ENCODE data around the gene XCL1. TPM values are rescaled to one million over a fixed set of nuclear protein-coding genes. Genes with fewer than 3 reads are reported as not detected.
A peak's percentile ranks its signal among the peaks of the same experiment; 100 is the strongest.
"Not testable (repeated sequence)": the region's sequence is repeated elsewhere in the genome, so short reads cannot be mapped to it uniquely, and the experiment has no call there.

Gene XCL1, protein sequence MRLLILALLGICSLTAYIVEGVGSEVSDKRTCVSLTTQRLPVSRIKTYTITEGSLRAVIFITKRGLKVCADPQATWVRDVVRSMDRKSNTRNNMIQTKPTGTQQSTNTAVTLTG
- polyA plus RNA-seq (2014; cell fraction: cytosol; rRNA removed), result 1.6 and 2.3 TPM in 2 replicates
- polyA plus RNA-seq (2014; cell fraction: nucleus; rRNA removed), result 28.1 and 29.9 TPM in 2 replicates

DNA sequence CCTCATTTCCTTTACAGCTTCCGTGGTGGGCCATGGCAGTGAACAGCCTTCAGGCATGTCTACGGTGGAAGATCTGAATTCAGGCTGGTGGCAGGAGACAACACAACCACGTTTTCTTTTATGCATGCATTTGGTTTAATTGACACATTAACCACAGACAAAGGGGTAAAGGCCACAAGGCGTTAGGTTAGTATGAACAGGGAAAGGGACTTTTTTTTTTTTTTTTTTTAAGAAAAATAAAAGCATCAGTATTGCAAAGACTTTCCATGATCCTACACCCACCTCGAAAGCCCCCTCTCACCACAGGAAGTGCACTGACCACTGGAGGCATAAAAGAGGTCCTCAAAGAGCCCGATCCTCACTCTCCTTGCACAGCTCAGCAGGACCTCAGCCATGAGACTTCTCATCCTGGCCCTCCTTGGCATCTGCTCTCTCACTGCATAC, at the start of gene XCL1:
Gene XCL1 (plus strand): TSS at position 361 of the 444 bp plus-strand sequence. CDS start 33 bp downstream, at position 394.
- DNase-seq (ENCODE audit: low spot score), result not testable (repeated sequence)

DNA sequence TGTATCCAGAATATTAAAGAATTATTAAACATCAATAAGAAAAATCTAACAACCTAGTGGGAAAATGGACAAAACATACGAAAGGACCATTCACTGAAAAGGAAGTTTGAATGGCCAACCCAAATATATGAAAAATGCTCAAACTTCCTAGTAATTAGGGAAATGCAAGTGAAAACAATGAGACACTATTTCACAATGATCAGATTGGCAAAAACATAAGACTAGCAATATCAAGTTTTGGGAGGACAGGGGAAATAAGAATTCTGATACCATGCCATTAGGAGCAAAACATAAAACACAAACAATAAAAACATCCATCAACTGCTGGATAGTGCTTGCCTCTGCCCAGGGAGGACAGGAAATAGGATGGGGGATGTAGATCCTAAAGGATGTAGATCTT, 46.9 kb upstream of the XCL1 start:
- no peak for DNase-seq (ENCODE audit: low spot score)

DNA sequence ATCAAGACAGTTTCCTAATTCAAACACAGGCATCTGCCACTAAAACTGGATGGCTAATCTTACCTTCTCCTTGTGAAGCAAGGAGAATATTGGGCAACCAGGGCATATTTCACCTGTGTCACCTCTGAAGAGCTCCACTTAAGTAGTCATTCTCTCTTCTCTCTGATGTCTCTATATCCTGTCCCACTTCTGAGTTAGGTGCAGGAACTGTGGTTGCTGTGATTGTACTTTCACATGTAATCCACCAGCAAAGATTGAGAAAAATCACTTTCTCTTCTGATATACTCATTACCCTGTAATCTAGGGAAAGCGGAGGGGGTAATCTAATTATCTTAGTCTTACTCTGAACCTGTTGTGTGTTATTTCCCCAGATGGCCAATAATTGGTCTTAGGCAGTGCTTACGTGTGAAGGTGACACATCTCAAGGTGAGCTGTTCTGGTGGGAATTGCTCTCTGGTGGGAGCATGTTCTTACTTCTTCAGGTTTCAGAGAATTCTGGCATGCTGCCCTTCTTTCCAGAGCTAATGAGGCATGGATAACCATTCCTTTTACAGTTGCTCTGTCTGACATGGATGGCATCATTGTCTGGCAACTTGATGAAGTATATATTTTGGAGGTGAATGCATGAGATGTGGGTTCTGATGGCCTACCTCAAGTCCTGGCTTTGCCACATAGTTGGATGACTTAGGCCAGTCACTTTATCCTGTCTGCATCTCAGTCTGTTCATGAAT, 44.6 kb upstream of the XCL1 start:
- DNase-seq (ENCODE audit: low spot score), result peak; percentile 29

DNA sequence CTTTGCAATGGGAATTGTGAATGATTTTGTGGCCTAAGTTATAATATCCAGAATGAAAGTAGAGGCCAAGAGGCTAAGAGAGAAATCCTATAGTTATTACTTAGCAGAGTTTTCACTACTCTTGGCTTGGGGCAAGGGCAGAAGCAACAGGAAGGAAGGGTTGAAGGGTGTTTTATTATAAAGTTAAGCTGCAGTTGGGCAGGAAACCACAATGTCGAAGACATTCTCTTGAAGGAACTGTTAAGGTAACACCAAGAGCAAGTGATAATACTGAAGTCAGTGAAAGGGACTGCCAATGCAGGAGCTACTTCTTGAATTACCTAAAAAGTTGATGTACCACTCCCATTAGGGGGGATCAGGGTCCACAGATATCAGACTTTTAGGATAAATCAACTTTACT, 40.9 kb upstream of the XCL1 start:
- DNase-seq (ENCODE audit: low spot score), result no peak

DNA sequence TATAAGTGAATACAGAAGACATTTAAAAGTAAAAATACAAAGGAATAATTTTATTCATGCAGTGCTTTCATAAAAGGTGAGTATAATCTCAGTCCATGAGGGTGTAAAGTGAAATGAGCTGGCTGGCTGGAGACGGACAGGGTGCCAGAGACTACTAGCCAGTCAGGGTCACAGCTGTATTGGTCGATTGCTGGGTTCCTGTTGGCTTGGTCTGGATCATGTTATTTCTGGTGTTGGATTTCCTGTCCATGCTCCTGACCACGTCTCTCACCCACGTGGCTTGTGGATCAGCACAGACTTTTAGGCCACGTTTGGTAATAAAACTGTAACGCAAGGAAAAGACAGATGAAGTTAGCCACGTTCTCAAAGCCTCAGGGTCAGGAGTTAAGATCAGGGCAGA, 35.6 kb upstream of the XCL1 start:
- DNase-seq (ENCODE audit: low spot score), result not testable (repeated sequence)

DNA sequence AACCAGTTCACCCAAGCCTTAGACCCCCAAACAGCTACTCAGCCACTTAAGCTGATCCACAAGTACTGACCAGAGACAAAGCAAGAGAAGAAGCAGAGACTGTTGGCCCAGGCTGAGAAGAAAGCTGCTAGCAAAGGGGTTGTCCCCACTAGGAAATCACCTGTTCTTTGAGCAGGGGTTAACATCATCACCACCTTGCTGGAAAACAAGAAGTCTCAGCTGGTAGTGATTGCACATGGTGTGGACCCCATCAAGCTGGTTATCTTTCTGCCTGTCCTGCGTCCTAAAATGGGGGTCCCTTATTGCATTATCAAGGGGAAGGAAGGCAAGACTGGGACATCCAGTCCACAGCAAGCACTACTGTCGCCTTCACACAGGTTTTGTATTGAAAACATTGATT, 33.4 kb upstream of the XCL1 start:
- not testable (repeated sequence) for DNase-seq (ENCODE audit: low spot score)

DNA sequence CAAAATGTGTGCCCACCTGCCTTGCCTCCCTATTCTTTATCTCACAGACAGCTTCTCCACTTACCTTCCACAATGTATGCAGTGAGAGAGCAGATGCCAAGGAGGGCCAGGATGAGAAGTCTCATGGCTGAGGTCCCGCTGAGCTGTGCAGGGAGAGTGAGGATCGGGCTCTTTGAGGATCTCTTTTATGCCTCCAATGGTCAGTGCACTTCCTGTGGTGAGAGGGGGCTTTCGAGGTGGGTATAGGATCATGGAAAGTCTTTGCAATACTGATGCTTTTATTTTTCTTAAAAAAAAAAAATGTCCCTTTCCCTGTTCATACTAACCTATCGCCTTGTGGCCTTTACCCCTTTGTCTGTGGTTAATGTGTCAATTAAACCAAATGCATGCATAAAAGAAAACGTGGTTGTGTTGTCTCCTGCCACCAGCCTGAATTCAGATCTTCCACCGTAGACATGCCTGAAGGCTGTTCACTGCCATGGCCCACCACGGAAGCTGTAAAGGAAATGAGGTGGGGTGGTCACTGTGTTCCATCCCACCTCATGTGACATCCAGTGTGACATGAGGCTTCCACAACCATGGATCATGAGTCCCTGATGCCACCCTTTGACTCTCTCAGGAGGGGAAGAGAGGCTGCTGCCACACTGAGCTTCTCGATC, 32.4 kb upstream of the XCL1 start, which contains the start of gene XCL2:
Gene XCL2 (minus strand): TSS at position 158 of the 659 bp plus-strand sequence. CDS start 33 bp downstream, at position 125.
- DNase-seq (ENCODE audit: low spot score), result not testable (repeated sequence)

DNA sequence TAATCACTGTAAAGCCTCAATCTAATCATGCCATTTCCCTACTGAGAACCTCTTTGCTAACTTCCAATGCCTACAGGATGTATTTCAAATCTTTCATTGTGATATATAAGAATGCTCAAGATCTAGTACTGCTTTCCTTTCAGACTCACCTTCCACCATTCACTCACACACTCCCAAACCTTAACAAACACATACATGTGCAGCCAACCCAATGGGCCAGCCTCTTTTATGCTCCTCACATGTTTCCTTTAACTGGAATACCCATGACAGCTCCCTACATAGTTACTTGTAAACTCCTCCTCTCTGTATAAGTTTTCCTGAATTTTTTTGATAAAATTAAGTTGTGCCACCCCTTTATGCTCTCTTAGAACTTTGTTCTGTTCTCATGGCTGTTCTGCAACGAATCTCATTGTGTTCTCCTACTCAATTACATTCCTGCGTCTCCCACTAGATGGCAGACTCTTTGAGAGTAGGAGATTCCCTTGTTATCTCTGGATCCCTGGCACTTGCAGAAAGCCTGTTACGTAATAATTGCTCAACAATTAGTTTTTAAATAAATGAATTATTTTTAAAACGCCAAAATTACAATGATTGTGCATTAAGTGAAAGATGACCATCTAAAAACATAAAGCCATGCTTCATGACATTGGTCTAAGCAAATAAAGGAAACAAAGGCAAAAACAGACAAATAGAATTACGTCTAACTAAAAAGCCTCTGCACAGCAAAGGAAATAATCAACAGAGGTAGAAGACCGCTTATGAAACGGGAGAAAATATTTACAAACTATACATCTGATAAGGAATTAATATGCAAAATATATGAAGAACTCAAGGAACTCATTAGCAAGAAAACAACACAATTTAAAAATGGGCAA, 30.5 kb upstream of the XCL1 start:
- DNase-seq (ENCODE audit: low spot score), result not testable (repeated sequence)

DNA sequence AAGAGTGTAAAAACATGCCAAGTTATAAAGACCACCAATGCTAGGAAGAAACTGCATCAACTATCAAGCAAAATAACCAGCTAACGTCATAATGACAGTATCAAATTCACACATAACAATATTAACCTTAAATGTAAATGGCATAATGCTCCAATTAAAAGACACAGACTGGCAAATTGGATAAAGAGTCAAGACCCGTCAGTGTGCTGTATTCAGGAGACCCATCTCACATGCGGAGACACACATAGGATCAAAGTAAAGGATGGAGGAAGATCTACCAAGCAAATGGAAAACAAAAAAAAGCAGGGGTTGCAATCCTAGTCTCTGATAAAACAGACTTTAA, 29.9 kb upstream of the XCL1 start:
- not testable (repeated sequence) for DNase-seq (ENCODE audit: low spot score)

DNA sequence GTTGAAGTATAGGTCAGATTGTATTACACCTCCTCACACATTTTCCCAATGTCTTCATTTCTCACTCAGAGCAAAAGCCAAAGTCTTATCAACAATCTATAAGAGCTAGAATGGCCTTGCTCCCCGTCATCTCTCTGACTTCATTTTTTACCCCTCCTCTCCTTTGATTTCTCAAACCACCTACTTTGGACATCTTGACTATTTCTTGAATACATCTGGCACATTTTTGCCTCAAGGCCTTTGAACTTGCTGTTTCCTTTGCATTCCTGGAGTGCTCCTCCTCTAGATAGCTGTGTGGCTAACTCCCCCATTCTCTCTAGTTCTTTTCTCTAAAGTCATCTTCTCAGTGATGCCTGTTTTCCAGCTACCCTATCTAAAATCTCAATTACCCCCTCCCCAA, 25.4 kb upstream of the XCL1 start:
- no peak for DNase-seq (ENCODE audit: low spot score)

DNA sequence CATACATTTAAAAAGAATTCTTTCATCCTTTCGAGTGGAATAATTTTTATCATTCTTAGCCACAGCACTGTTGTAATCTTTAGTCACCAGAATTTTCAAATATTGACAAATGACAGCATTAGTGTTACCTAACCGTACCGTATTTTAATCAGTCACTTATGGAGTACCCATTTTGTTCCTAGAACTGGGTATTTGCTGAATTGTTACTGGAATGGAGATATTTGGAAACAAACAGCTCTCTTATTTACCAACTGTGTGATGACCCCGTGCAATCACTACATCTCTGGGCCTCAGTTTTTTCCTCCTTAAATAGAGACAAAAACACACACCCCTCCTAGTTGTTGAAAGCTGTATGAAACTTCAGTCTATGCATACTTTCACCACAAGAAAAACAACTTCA, 24.7 kb upstream of the XCL1 start:
- DNase-seq (ENCODE audit: low spot score), result no peak

DNA sequence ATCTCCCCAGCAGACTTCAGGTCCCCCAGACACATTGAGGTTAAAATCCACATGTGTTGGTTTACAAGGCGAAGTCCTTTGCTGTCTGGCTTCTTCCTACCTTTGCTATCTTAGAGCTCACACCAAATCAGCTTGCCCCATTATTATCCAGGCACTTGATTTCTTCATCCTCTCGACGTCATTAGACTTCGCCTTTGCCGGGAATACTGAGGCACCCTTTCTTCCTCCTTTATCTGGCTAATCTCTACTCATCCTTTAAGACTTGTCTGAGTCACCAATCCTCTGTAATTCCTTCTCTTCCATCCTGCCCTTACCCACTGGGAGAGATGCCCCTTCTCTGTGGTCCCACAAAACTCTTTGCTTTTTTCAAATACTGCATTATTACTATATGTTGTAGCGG, 23.4 kb upstream of the XCL1 start:
- DNase-seq (ENCODE audit: low spot score), result no peak

DNA sequence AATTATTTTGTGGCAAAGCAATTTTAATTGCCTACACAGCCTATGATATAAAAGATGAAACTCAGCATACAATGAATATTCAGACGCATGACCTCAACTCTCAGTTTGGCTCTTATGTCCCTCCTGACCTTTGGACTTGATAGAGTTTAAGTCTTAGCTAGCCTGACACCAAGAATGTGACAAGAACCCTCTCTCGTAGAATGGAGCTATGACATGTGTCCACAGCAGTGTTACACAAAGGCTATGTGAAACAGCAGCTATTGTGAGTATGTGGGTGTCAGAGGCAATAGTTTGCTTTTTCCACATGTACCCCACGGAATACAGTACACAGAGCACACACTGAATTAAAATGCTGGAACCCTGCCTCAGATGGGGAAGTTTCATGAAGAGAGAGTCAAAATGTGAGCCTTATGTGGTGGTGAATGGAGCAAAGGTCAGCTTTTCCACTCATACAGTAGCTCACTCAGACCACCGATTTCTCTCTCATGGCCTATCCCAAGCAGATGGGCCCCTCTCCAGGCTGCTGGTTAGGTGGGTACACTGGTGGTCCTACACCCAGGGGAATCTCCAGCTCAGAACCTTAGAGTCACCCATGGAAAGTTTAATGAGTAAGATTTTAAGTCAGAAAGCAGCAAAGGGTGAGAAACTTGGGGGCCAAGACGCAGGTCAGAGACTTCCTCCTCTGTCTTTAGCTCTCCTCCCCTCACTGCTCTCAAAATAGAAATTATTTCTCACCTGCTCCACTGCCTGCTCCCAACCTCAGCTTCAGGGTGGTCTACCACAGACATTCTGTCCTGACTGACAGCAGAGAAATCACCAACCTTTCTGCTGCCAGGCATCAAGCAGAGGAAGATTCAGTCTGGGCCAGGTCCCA, 22.5 kb upstream of the XCL1 start:
- no peak for DNase-seq (ENCODE audit: low spot score)

DNA sequence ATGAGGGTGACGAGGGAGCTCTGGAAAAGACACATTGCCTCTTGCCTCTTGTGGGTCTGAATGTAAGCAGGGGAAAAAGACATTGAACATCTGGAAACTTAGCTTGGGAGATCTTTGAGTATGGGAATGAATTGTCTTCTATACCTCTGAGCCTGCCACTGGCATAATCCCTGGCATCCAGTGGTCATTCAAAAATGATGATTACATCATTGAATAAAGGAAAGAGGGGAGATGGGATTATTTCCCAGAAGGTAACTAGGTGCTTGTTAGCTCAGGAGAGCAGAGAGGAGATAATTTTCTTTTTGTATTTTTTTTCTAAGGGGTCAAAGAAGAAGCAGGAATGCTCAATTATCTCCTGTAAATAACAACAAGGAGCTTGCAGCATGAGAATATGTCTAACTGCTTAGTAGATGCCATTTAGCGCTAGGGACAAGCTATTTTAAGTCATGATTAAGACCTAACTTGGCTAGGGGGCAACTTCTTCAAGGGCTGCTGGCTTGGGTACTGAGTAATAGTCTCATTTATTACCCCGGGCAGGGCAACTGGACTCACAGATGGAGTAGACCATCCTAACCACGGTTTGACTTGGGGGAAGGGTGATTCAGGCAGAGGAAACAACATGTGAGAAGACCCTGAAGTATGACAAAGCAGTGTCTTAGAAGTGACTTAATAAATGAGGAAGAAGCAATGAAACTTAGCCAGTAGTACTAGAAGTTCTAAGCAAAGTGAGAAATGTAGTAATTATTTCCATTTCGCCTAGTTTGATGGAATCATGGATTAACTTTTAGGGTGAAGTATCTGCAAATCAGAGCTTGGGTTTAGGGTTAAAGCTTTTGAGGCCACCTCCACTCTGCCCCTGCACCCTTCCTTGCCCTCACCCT, 21.6 kb upstream of the XCL1 start:
- DNase-seq (ENCODE audit: low spot score), result no peak

DNA sequence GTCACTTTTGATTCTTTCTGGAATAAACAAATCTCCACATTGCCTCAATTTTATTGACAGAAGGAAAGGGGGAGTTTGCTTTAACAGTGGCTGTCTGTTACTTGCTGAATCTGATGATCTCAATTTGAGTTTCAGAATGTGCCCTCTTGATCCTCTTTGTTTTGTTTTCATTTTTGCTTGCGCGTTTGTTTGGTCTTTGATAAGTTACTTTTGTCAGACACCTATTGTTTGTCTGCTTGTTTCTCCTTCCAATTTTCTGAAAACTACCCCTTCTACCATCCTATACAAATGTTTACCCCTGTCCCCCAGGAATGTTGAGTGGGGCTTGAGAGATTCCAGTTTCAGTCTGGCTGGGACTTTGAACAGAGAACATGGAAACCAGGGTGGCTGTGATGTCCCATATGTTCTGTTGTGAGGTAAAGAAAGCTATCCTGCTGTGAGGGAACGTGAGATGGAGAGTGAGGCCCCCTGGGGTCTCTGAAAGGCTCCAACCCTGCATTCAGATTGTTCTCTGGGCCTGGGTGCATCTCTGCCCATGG, 20.8 kb upstream of the XCL1 start:
- no peak for DNase-seq (ENCODE audit: low spot score)

DNA sequence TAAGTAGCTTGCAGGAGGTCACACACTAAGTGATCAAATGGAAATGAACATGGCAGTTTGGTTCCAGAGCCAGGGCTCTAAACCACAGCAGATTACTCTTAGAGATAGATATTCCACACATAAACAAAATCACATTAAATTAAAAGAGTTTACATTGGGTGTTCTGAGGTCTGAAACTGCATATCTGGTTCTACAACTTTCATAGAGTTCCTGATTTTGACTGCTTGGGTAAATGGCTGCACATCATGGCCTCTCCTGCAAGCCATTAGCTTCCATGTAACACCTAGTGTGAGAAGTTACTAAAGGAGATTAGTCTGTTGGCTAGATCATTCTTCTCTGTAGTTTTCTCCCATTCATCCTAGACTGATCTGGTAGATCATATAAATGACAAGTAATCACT, 19.8 kb upstream of the XCL1 start:
- no peak for DNase-seq (ENCODE audit: low spot score)

DNA sequence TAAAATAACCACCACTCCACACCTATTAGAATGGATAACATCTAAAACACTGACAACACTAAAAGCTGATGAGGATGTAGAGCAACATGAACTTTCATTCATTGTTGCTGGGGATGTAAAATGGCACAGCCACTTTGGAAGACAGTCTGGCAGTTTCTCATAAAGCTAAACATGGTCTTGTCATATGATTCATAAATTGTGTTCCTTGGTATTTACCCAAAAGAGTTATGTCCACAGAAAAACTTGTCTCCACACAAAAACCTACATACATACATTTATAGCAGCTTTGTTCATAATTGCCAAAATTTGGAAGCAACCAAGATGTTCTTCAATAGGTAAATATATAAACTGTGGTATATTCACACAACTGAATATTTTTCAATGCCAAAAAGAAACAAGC, 16.0 kb upstream of the XCL1 start:
- no peak for DNase-seq (ENCODE audit: low spot score)

DNA sequence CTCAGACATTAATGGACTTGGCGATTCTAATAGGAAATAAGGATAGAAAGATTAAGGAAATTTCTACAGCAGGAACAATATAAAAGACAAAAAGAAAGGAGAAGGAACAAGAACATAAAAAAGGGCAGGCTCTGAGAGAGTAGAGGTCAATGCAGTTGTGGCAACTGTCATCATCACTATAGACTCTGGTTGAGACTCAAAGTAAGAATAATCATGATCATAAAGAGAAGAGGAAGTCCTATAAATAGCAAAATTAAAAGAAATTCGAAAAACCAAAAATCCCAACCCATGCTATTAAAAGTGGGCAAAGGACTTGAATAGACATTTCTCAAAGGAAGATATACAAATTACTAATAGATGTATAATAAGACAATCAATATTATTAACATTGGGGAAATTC, 14.4 kb upstream of the XCL1 start:
- DNase-seq (ENCODE audit: low spot score), result no peak

DNA sequence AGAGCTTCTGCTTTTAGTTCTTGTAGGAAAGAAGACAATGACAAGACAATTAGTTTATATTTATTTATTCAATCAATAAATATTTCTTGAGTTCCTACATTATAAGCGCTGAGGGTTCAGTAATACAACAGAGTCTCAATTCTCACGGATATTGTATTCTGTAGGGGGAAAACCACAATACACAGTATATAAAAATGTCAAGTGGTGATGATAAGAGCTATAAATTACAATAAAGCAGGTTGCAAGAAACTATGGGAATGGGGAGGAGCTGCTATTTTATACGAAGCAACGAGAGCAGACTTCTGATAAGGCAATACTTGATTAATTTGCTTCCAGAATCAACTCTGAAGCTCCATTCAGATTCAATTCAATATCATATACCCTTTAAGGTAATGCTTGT, 10.6 kb upstream of the XCL1 start:
- DNase-seq (ENCODE audit: low spot score), result no peak

DNA sequence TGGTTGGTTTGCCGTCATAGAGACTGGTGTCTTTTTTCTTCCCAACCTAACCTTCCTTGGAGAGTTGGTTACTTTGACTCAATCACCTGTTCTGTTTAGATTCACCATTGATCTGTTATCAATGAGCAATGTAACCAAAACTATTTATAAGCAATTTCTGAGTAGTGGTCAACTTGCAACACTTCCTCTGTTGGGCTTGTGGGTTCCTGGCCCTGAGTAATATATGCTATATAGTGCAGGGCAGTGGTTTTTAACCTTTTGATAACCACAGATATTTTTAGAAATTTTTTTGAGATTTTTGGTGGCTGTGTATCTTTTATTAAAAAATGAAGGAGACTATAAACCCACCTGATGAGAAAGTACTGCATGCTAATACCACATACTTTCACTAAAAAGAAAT, 9.4 kb upstream of the XCL1 start:
- no peak for DNase-seq (ENCODE audit: low spot score)

All from SK-N-DZ (cell line).